HUES48 (cell line): ENCODE data around the gene ZNF263.

ENCODE experiments used
- H3K27ac ChIP-seq: one replicate; pipeline ENCODE4 v1.7.0; 2013; ENCODE audit warnings: low read depth, low read length, inconsistent platforms
- H3K27me3 ChIP-seq: 2 replicates; pipeline ENCODE4 v1.6.1; 2013; ENCODE audit warnings: mild to moderate bottlenecking, low read length; ENCODE audit not compliant: control insufficient read depth, insufficient read depth
- H3K36me3 ChIP-seq: 2 replicates; pipeline ENCODE4 v1.6.1; 2013; ENCODE audit warnings: low read length; ENCODE audit not compliant: control insufficient read depth, insufficient read depth
- H3K4me1 ChIP-seq: 2 replicates; pipeline ENCODE4 v1.6.1; 2013; ENCODE audit warnings: mild to moderate bottlenecking, low read length; ENCODE audit not compliant: control insufficient read depth, insufficient read depth
- H3K4me3 ChIP-seq: 2 replicates; pipeline ENCODE4 v1.5.1; 2013; ENCODE audit warnings: mild to moderate bottlenecking, low read depth, low read length
- H3K9ac ChIP-seq: 2 replicates; pipeline ENCODE4 v1.6.1; 2013; ENCODE audit warnings: mild to moderate bottlenecking, low read depth, low read length, moderate library complexity
- H3K9me3 ChIP-seq: 2 replicates; pipeline ENCODE4 v1.6.1; 2013; ENCODE audit warnings: low read length; ENCODE audit not compliant: control insufficient read depth, insufficient read depth

Gene ZNF263

GRCh38 chr16:3289998-3290673, 6.8 kb downstream of the ZNF263 start:
- Histone ChIP-seq H3K27me3 (no peaks in the 10 kb centered on the region), H3K4me3 (no peak overlapping the region; the same call in 1 of the 2 replicates), H3K9me3 (peaks cover 61% of the 10 kb centered on the region), H3K9ac (no peak overlapping the region), H3K36me3 (peaks cover 73% of the 10 kb centered on the region), H3K4me1 (peaks cover 3% of the 10 kb centered on the region), H3K27ac (no peak overlapping the region)

DNA sequence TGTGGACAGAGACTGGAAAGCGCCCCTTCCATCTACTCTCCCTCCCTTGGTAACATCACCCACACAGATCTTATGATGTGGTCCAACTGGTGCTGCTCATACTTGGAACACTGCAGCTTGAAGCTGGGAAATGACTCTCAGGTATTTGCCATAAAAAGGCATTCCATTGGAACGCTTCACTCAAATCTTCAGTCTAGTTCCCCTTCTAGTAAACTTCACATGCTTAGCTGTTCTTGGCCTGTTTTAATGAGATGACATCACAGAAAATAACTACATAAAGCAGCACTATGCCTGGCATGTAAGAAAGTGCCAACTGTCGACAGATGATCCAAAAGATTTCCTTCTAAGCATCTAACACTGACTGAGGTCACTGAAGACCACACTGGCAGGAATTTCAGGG, 9.3 kb downstream of the ZNF263 start:
- H3K9ac ChIP-seq, result no peak overlapping the region
- peaks cover 53% of the 10 kb centered on the region for H3K36me3 ChIP-seq
- H3K4me1 ChIP-seq, result no peaks in the 10 kb centered on the region
- no peaks in the 10 kb centered on the region for H3K27me3 ChIP-seq
- H3K27ac ChIP-seq, result no peak overlapping the region
- no peak overlapping the region for H3K4me3 ChIP-seq
- H3K9me3 ChIP-seq, result peaks cover 44% of the 10 kb centered on the region

DNA sequence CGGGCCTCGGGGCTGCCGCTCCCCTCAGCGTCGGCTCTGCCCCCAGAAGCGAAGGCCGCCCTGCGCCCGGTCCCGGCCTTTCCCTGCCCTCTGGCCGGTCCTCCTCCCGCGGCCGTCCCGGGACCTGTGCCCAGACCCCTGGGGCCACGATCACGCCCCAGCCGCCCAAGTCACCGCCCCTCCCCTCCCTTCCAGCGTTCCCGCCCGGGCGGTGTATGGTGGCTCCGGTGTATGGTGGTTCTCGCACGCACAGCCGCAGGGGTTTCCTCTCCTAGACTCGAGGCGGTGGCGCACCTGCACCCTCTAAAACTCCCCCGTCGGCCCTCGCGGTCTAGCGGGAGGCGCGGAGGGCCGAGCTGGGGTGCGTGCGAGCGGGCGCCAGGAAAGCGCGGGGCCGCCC, 11.9 kb downstream of the ZNF263 start:
- H3K27ac ChIP-seq, result no peak overlapping the region
- no peak overlapping the region for H3K4me3 ChIP-seq
- no peaks in the 10 kb centered on the region for H3K27me3 ChIP-seq
- H3K36me3 ChIP-seq, result peaks cover 32% of the 10 kb centered on the region
- H3K4me1 ChIP-seq, result no peaks in the 10 kb centered on the region
- H3K9me3 ChIP-seq, result peaks cover 22% of the 10 kb centered on the region
- H3K9ac ChIP-seq, result no peak overlapping the region

DNA sequence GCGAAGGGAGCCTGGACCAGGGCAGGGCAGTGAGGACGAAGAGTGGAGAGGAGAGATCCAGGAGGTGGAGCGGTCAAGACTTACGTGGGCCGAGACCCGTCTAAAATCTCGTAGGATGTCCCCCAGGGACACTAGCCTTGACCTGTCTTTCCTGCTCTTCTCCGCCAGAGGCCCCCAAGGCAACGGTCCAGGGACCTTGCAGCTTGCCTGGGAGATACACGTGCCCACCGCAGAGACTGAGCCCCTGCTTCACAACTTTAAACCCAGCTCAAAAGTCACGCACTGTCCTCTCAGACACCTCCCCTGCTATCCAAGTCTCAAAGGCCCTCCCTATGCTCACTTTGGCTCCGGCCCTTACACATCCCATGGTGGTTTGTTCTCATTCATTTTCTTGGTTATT, 12.5 kb downstream of the ZNF263 start:
- Histone ChIP-seq H3K36me3 (peaks cover 26% of the 10 kb centered on the region), H3K4me3 (no peak overlapping the region), H3K27me3 (no peaks in the 10 kb centered on the region), H3K9me3 (peaks cover 21% of the 10 kb centered on the region), H3K27ac (no peak overlapping the region), H3K9ac (no peak overlapping the region), H3K4me1 (no peaks in the 10 kb centered on the region)

- H3K27ac ChIP-seq, result peak overlapping the region; percentile 91
- no peaks in the 10 kb centered on the region for H3K27me3 ChIP-seq
- H3K9me3 ChIP-seq, result peaks cover 42% of the 10 kb centered on the region
- H3K9ac ChIP-seq, result peak overlapping the region; percentile 90
- H3K36me3 ChIP-seq, result peaks cover 17% of the 10 kb centered on the region
- peak overlapping the region; percentile 96 for H3K4me3 ChIP-seq
- H3K4me1 ChIP-seq, result 0 out of 2 replicates have a peak, but pooled peaks cover 4% of the 10 kb centered on the region
These were observed 21.1 kb downstream of the ZNF263 start for GRCh38 chr16:3304370-3304769.

DNA sequence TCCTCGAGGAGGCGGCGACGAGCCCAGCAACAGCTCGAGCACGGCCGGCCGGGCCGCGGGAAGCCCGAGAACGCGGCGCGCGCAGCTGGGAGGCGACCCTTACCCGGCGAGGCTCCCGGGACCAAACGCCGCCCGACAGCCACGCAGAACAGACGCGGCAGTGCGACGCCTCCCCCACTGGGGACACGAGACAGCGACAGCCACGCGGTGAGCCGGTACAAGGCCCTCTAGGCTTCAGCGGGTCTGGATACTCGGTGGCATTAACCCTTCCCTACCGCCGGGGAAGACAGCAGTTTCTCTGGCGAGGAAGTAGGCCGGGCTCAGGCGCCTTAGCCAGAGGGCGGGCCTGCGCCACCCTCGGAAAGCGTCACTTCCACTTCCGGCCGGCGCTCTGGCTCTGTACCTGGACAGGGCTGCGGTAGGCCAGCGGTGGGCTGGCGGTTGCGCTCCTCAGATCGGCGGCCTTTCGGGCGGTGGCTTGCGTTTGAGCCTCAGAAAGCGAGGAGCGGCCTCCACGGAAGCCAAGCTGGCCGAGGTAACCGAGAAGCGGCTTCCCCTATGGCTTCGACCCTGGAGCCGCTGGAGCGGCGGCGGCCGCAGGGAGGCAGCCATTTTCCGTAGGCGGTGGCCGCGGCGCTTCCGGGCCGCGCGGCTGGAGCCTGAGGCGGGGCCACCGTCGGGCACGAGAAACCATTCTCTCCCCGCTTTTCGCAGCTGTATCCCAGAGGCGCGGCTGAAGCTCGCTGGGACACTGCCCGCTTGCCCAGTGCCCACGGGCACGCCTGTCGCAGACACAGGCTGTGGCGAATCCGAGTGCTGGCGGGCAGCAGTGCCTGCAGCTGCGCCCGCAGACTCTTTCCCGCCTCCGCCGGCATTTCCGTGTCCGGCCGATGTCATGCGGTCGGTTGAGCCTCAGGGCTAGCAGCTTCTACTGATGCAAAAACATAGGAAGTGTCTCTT, 22.1 kb downstream of the ZNF263 start, which contains the start of the genes TIGD7 and ZNF75A:
Gene TIGD7, minus strand, starts transcription at position 322 of the 960 bp plus-strand sequence. CDS start 4,816 bp downstream, outside the sequence.
Gene ZNF75A, plus strand, starts transcription at position 389 of the 960 bp plus-strand sequence. CDS start 2,932 bp downstream, outside the sequence.
- H3K4me3 ChIP-seq, result peak within 1 kb of the TSS; percentile 96
- peaks cover 42% of the 10 kb centered on the region for H3K9me3 ChIP-seq
- H3K9ac ChIP-seq, result peak within 1 kb of the TSS; percentile 90
- peak within 1 kb of the TSS; percentile 91 for H3K27ac ChIP-seq
- H3K4me1 ChIP-seq, result 0 out of 2 replicates have a peak, but pooled peaks cover 4% of the 10 kb centered on the region
- no peaks in the 10 kb centered on the region for H3K27me3 ChIP-seq
- H3K36me3 ChIP-seq, result peaks cover 22% of the 10 kb centered on the region

GRCh38 chr16:3306078-3306477, 22.8 kb downstream of the ZNF263 start:
- H3K36me3 ChIP-seq, result peaks cover 19% of the 10 kb centered on the region
- H3K4me3 ChIP-seq, result peak overlapping the region; percentile 96
- 0 out of 2 replicates have a peak, but pooled peaks cover 4% of the 10 kb centered on the region for H3K4me1 ChIP-seq
- H3K9me3 ChIP-seq, result peaks cover 41% of the 10 kb centered on the region
- H3K27ac ChIP-seq, result peak overlapping the region; percentile 91
- H3K9ac ChIP-seq, result no peak overlapping the region
- no peaks in the 10 kb centered on the region for H3K27me3 ChIP-seq

- Histone ChIP-seq H3K4me1 (no peaks in the 10 kb centered on the region), H3K9me3 (peaks cover 59% of the 10 kb centered on the region), H3K4me3 (no peak overlapping the region), H3K36me3 (peaks cover 53% of the 10 kb centered on the region), H3K27me3 (no peaks in the 10 kb centered on the region), H3K9ac (no peak overlapping the region), H3K27ac (no peak overlapping the region)
These were observed 28.2 kb downstream of the ZNF263 start for GRCh38 chr16:3311496-3311895.

DNA sequence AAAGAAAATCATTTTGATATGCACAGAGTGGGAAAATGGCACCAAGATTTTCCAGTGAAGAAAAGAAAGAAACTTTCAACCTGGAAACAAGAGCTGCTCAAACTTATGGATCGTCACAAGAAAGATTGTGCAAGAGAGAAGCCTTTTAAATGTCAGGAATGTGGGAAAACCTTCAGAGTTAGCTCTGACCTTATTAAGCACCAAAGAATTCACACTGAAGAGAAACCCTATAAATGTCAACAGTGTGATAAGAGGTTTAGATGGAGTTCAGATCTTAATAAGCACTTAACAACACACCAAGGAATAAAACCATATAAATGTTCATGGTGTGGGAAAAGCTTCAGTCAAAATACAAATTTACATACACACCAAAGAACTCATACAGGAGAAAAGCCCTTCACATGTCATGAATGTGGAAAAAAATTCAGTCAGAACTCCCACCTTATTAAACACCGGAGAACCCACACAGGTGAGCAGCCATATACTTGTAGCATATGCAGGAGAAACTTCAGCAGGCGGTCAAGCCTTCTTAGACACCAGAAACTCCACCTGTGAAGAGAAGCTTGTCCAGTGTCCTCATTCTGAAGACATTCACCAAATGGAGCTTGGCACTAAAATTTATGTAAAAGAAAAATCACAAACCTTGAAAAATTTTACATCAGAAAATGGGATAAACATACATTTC, 34.2 kb downstream of the ZNF263 start:
- no peaks in the 10 kb centered on the region for H3K4me1 ChIP-seq
- H3K9ac ChIP-seq, result no peak overlapping the region
- H3K27me3 ChIP-seq, result no peaks in the 10 kb centered on the region
- no peak overlapping the region for H3K27ac ChIP-seq
- peak overlapping the region; percentile 5 for H3K4me3 ChIP-seq
- H3K36me3 ChIP-seq, result peaks cover 57% of the 10 kb centered on the region
- H3K9me3 ChIP-seq, result peaks cover 73% of the 10 kb centered on the region

- Histone ChIP-seq H3K27ac (no peak overlapping the region), H3K9ac (no peak overlapping the region), H3K4me3 (no peak overlapping the region), H3K36me3 (peaks cover 19% of the 10 kb centered on the region), H3K27me3 (no peaks in the 10 kb centered on the region), H3K9me3 (peaks cover 57% of the 10 kb centered on the region), H3K4me1 (no peaks in the 10 kb centered on the region)
These were observed 38.5 kb downstream of the ZNF263 start for GRCh38 chr16:3321816-3322215.
